HG03064 (cell line): ENCODE results near the gene KRTAP20-1.

Experiments
- ATAC-seq: cut with Tn5 transposase; IDR thresholded peaks from one replicate; pipeline ENCODE4 v1.9.1; 2021; ENCODE audit warnings: low read depth; ENCODE audit not compliant: unreplicated experiment

KRTAP20-1 gene

DNA sequence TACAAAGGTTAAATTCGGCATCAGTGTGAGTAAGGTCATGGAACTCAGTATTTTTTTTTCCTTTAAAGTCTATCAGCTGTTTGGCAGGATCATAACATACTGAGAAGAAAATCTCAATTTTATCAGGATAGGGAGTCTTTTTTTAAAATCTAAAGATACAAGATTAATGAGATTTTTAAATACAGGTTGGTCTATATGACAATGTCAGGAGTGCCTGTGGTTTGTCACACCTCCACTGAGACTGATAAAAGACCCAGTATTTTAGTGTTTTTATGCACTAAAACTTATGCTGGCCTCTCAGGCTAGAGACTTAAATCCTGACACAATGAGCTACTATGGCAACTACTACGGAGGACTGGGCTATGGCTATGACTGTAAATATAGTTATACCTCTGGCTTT is 26.3 kb downstream of the KRTAP20-1 start, which contains the start of gene KRTAP20-3:
Gene KRTAP20-3 (plus strand): TSS at position 301 of the 400 bp plus-strand sequence.
- ATAC-seq, result no peak

DNA sequence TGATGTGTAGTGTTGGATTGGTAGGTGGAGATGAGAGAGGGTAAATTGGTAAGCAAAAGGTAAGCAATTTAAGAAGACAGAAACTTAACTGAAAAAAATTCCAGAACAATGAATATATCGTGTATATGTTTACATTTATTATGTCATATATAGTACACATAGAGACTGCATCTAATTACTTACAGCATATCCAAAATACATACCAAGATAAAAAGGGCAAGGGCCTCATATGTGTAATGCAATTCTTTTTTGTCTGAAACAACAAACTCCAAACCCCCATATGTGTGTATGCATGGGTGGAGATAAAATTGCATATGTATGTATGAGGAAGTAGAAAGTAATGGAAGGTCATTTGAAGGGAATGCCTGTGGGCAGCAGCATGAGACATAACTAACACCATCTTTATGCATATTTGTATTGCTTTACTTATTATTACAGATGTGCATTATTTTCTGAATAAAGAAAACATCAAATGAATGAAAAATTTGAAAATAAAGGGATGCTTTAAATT is 30.7 kb downstream of the KRTAP20-1 start:
- no peak for ATAC-seq

DNA sequence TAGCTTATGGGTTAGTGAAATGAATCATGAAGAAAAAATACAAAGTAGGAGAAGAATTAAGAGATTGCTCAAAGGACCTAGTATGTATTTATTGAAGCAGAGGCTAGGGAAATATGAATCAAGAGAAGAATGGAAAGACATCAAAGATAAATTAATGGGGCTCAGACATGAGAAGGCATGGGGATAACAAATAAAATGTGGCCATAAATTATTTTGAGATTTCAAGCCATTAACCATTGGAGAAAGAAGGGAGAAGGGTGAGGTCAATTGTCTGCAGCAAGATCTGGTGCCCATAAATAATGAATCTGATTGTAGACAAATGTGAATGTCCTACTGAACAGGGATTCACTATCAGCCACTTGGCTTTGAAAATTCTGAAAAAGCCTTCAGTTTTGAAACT is 36.7 kb downstream of the KRTAP20-1 start:
- ATAC-seq, result no peak
